Caco-2 (cell line): Measurements from ENCODE around the gene MCTP1. TPM values are rescaled to one million over a fixed set of nuclear protein-coding genes. Genes with fewer than 3 reads are reported as not detected.

Experiments
- BruUV-seq: library from RNA; stranded (reverse); fragments of 400-500 nt; replicated peaks from 2 replicates; lab custom pipeline; 2021; lab: Mats Ljungman, UMichigan
- CTCF ChIA-PET: fragments of 300-600 bp; sonication (Branson Sonifier 250); formaldehyde crosslinking; loops from one replicate; lab custom pipeline; 2022; ENCODE audit warnings: antibody characterized with exemption; lab: Charles Lee
- POLR2A ChIA-PET: fragments of 300-600 bp; sonication (Branson Sonifier 250); formaldehyde crosslinking; loops from one replicate; lab custom pipeline; 2022; ENCODE audit warnings: antibody characterized with exemption; lab: Charles Lee
- DNase-seq, 2 experiments: peaks; one replicate each; pipeline versions ENCODE4 v3.0.0 to v3.0.0-alpha.2; 2020 to 2022
- H3K27me3 ChIP-seq: replicated peaks from 2 replicates; pipeline ENCODE4 v1.6.0; 2011; ENCODE audit warnings: low read length; ENCODE audit not compliant: control insufficient read depth, insufficient read depth
- H3K36me3 ChIP-seq: 2 replicates; pipeline ENCODE4 v1.5.1; 2011; ENCODE audit warnings: low read length; ENCODE audit not compliant: control insufficient read depth, insufficient read depth
- H3K4me1 ChIP-seq: fragments of 250-450 bp; sonication (Bioruptor Pico); 2 replicates; pipeline ENCODE4 v1.5.1; 2020; ENCODE audit warnings: mild to moderate bottlenecking
- H3K4me3 ChIP-seq: 2 replicates; pipeline ENCODE4 v1.5.1; 2011; ENCODE audit warnings: low read depth, mild to moderate bottlenecking, control low read depth, low read length
- H3K9me3 ChIP-seq: fragments of 250-450 bp; sonication (Bioruptor Pico); 2 replicates; pipeline ENCODE4 v1.5.1; 2020; ENCODE audit warnings: mild to moderate bottlenecking, moderate library complexity
- H3K27ac Mint-ChIP-seq: one replicate; pipeline ENCODE4 v1.8.0; 2022; ENCODE audit warnings: mixed read lengths; ENCODE audit not compliant: unreplicated experiment
- H3K27me3 Mint-ChIP-seq: one replicate; pipeline ENCODE4 v1.8.0; 2022; ENCODE audit warnings: mixed read lengths; ENCODE audit not compliant: insufficient read depth, unreplicated experiment
- H3K36me3 Mint-ChIP-seq: one replicate; pipeline ENCODE4 v1.8.0; 2022; ENCODE audit warnings: mild to moderate bottlenecking, mixed read lengths; ENCODE audit not compliant: insufficient read depth, unreplicated experiment
- H3K4me1 Mint-ChIP-seq: one replicate; pipeline ENCODE4 v1.8.0; 2022; ENCODE audit warnings: low read depth, mixed read lengths; ENCODE audit not compliant: unreplicated experiment
- H3K4me3 Mint-ChIP-seq: one replicate; pipeline ENCODE4 v1.8.0; 2022; ENCODE audit warnings: mild to moderate bottlenecking, moderate library complexity, mixed read lengths; ENCODE audit not compliant: unreplicated experiment
- H3K9me3 Mint-ChIP-seq: one replicate; pipeline ENCODE4 v1.8.0; 2022; ENCODE audit warnings: mixed read lengths; ENCODE audit not compliant: unreplicated experiment
- CTCF ChIP-seq, 2 experiments: fragments of 200-600 bp in 1 of 2; IDR thresholded peaks; 1 replicate in 1 of 2; 2 replicates in 1 of 2; pipeline versions ENCODE4 v1.5.1 to v1.8.0; 2011 to 2022; ENCODE audit warnings: antibody characterized with exemption in 1 of 2, control low read depth in 1 of 2, inconsistent platforms in 1 of 2, low read depth in 1 of 2, low read length in 1 of 2, mild to moderate bottlenecking in 1 of 2, moderate library complexity in 1 of 2; ENCODE audit not compliant: insufficient read depth in 1 of 2, severe bottlenecking in 1 of 2, unreplicated experiment in 1 of 2
- intact Hi-C: fragments of 100-400 bp; cut with micrococcal nuclease; formaldehyde crosslinking; loops from one replicate; pipeline ENCODE4 v1.10.0; 2022; ENCODE audit not compliant: unreplicated experiment
- total RNA-seq: library from RNA; stranded (reverse); gene quantifications from 2 replicates; pipeline ENCODE4 v1.2.3, GENCODE V29; 2022

MCTP1 gene
- total RNA-seq, 1 experiment from 2014 or later, result 3.2 TPM

GRCh38 chr5:94932259-94932658 lies 352.6 kb downstream of the MCTP1 start:
- BruUV-seq, result no TSS peak

GRCh38 chr5:94928891-94929290 lies 356.0 kb downstream of the MCTP1 start:
- peaks cover 3% of the 10 kb centered on the region for H3K27me3 Mint-ChIP-seq
- intact Hi-C loops, result no loop called here
- CTCF ChIA-PET, result no interaction called here
- Histone ChIP-seq H3K4me3 (no peak overlapping the region), H3K27me3 (no peaks in the 10 kb centered on the region), H3K36me3 (no peaks in the 10 kb centered on the region), H3K9me3 (no peaks in the 10 kb centered on the region), H3K4me1 (no peaks in the 10 kb centered on the region)
- H3K4me1 Mint-ChIP-seq, result no peaks in the 10 kb centered on the region
- no peak for TF ChIP-seq CTCF (IDR thresholded peaks at IDR 0.05; ENCODE audit: insufficient read depth in 1 of 2, low read depth in 1 of 2, low read length in 1 of 2, severe bottlenecking in 1 of 2, unreplicated experiment in 1 of 2)
- H3K27ac Mint-ChIP-seq, result no peak overlapping the region
- H3K4me3 Mint-ChIP-seq, result no peak overlapping the region
- H3K36me3 Mint-ChIP-seq, result no peaks in the 10 kb centered on the region
- POLR2A ChIA-PET, result no interaction called here
- no peaks in the 10 kb centered on the region for H3K9me3 Mint-ChIP-seq
- no TSS peak for BruUV-seq
- DNase-seq, result no peak

More at GRCh38 chr5:94932259-94932658, 352.6 kb downstream of the MCTP1 start:
- Histone ChIP-seq H3K27me3 (no peaks in the 10 kb centered on the region), H3K4me1 (no peaks in the 10 kb centered on the region), H3K36me3 (no peaks in the 10 kb centered on the region), H3K4me3 (no peak overlapping the region), H3K9me3 (no peaks in the 10 kb centered on the region)
- ChIA-PET CTCF (no interaction called here), POLR2A (no interaction called here)
- no peaks in the 10 kb centered on the region for H3K36me3 Mint-ChIP-seq
- DNase-seq, result no peak
- TF ChIP-seq CTCF (IDR thresholded peaks at IDR 0.05; ENCODE audit: insufficient read depth in 1 of 2, low read depth in 1 of 2, low read length in 1 of 2, severe bottlenecking in 1 of 2, unreplicated experiment in 1 of 2), result no peak
- H3K27ac Mint-ChIP-seq, result no peak overlapping the region
- H3K9me3 Mint-ChIP-seq, result no peaks in the 10 kb centered on the region
- H3K4me1 Mint-ChIP-seq, result no peaks in the 10 kb centered on the region
- H3K27me3 Mint-ChIP-seq, result no peaks in the 10 kb centered on the region
- no peak overlapping the region for H3K4me3 Mint-ChIP-seq
- intact Hi-C loops, result no loop called here

- Mint-ChIP-seq H3K36me3 (no peaks in the 10 kb centered on the region), H3K4me3 (no peak overlapping the region), H3K27ac (no peak overlapping the region), H3K9me3 (no peaks in the 10 kb centered on the region), H3K4me1 (no peaks in the 10 kb centered on the region), H3K27me3 (peaks cover 4% of the 10 kb centered on the region)
- no peak overlapping the region for H3K4me3 ChIP-seq
- no peaks in the 10 kb centered on the region for H3K36me3 ChIP-seq
- no peaks in the 10 kb centered on the region for H3K4me1 ChIP-seq
- no TSS peak for BruUV-seq
- no peaks in the 10 kb centered on the region for H3K27me3 ChIP-seq
- intact Hi-C loops, result no loop called here
- CTCF ChIA-PET, result no interaction called here
- DNase-seq, result no peak
- TF ChIP-seq CTCF (IDR thresholded peaks at IDR 0.05; ENCODE audit: insufficient read depth in 1 of 2, low read depth in 1 of 2, low read length in 1 of 2, severe bottlenecking in 1 of 2, unreplicated experiment in 1 of 2), result no peak
- H3K9me3 ChIP-seq, result no peaks in the 10 kb centered on the region
- POLR2A ChIA-PET, result no interaction called here
Observed at GRCh38 chr5:94920570-94920969, 364.3 kb downstream of the MCTP1 start.
